Activated CD4-positive, alpha-beta T cell treated with anti-CD3 and anti-CD28 coated beads for 48 hours (primary cell): ENCODE results near the gene HDAC4.

Experiments used
- DNase-seq: peaks from one replicate; pipeline ENCODE4 v3.0.0-alpha.2; 2020

The HDAC4 gene

DNA sequence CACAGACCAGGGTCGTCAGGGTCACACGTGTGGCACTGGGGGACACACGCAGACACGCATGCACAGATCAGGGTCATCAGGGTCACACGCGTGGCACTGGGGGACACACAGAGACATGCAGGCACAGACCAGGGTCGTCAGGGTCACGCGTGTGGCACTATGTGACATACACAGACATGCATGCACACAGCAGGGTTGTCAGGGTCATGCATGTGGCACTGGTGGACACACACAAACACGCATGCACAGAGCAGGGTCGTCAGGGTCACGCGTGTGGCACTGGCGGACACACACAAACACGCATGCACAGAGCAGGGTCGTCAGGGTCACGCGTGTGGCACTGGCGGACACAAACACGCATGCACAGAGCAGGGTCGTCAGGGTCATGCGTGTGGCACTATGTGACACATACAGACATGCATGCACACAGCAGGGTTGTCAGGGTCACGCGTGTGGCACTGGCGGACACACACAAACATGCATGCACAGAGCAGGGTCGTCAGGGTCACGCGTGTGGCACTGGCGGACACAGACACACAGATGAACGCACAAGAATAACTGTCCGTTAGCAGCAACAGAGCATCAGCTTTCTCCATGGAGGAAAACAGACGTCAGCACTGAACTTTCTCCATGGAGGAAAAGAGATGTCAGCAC, 34.9 kb downstream of the HDAC4 start:
- no peak for DNase-seq

DNA sequence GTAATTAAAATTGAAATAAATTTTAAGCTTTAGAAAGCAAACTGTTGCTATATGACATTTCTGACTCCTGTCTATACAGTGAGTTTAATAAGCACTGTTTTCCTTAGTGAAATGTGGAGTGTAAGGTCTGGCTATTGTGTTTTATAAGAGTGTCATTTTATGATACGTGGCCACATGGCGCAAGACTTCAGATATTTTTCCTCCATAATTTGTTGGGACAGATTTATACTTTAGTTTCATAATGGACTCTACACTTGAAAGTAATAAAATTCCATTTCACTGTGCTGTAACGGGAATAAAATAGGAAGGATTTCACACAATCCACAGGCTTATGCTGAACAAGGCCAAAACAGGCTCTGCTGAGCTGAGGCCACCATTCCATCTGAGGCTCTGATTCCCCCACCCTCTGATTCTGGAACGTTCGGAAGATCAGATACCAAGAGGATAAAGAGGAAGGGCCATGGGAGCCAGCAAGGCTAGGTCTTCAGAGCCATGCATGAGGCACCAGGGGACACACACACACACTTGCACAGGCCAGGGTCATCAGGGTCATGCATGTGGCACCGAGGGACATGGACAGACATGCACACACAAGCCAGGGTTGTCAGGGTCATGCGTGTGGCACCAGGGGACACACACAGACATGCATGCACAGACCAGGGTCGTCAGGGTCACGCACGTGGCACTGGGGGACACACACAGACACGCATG, 35.6 kb downstream of the HDAC4 start:
- DNase-seq: no peak

DNA sequence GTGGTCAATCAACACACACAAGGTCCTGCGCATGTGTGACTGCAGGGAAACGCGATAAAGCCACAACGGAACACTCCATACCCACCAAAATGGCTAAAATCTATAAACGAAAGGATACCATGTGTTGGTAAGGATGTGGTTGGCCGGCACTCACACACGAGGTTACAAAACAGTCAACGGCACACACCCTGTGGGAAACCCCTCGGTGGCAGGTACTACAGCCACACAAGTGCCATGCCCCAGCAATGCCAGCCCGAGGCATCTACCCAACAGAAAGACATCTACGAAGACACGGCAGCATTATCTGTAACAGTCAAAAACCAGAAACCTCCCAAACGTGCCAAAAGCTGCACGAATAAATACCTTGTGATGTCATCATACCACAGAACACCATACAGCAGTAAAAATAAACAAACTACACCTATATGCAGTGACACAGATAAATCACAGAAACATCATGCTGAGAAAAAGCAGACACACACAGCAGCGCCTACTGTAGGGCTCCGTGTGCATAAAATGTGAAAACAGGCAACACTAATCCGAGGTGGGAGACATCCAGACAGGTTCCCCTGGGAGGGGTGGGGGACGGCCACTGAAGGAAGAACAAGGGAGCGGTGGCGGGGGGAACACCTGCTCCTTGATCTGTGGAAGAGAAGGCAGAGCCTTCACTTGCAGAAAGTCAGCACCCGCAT, 36.7 kb downstream of the HDAC4 start:
- no peak for DNase-seq

DNA sequence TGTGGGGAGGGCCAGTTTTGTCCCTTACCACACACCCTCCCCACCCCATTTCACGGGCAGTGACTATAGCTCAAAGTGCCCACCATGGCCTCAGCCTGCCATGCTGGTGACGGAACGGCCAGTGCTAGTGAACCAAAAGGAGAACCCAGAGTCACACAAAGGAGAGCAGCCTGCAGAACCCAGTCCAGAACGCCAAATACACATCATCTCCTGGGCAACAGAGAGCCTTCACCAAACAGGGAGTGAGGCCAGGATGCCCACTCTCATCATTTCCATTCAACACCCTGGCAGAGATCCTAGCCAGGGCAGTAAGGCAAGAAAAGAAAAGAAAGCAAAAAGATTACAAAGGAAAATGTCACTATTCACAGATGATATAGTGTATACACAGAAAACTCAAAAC, 38.3 kb downstream of the HDAC4 start:
- no peak for DNase-seq

DNA sequence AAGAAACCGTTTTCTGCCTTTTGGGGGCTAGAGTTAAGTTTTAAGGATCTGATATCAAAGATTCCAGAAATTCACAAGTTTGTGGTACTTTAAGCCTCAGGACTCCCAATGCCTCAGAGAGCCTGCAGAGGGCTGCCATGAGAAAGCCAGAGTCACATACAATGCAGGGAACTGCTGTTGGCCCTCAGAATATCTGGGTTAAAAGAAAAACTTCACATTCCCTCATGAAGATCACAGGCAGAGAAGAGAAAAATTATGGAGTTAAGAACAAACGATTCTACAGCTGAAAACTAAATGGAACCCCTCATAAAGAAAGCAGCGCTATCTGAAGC, 39.5 kb downstream of the HDAC4 start:
- DNase-seq: no peak

DNA sequence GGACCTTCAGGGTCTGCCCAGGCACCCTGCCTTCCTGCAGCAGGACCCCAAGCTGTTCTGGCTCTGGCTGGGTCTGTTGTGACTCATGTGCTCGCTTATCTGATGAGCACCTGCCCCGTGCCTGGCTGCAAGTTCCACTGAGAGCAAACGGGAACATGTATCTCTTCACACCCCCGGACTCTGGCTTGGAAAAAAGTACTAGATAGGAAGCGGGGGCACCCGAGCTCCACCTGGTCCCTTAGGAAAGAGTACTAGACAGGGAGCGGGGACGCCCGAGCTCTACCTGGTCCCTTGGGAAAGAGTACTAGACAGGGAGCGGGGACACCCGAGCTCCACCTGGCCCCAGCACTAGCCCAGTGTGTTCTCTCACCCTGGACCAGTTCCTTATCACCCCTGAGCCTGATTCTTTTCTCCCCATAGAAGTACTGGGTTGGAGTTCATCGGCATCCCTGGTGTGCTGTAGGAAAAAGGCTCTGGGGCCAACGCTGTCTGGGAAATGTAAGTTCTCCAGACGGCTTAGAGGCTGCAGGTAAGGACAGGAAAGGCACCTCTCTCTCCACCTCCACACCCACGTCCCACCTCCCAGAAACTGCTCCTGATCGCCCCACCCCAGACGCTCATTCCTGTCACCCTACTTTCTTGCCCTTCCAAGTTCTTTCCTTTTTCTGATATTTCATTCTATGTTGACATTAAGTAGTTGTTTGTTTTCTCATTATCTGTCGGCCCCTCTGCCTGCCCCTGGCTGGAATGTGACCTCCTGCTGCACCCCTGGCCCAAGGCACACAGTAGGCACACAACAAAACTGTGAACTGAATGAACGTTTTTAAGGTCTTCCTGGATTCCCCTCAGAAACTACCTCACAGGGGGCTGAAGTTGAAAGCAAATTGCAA, 40.2 kb downstream of the HDAC4 start:
- DNase-seq: no peak

DNA sequence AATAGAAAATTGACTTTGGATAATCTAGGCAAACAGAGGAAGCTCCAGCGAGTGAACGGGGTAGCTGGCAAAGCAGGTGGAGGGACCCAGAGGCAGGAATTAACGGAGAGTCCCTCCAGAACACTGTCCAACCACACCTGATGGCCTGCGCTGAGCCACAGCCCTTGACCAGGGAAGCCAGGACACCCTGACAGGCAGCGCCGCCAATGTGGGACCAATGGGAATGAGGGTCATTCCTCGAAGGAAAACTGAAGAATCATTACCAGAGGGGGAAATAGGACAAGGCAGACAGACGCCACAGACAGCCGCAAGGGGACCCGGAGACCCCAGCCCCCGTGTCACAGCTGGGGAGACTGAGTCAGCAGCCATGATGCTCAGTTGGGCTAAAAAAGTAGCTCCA, 40.8 kb downstream of the HDAC4 start:
- no peak for DNase-seq

DNA sequence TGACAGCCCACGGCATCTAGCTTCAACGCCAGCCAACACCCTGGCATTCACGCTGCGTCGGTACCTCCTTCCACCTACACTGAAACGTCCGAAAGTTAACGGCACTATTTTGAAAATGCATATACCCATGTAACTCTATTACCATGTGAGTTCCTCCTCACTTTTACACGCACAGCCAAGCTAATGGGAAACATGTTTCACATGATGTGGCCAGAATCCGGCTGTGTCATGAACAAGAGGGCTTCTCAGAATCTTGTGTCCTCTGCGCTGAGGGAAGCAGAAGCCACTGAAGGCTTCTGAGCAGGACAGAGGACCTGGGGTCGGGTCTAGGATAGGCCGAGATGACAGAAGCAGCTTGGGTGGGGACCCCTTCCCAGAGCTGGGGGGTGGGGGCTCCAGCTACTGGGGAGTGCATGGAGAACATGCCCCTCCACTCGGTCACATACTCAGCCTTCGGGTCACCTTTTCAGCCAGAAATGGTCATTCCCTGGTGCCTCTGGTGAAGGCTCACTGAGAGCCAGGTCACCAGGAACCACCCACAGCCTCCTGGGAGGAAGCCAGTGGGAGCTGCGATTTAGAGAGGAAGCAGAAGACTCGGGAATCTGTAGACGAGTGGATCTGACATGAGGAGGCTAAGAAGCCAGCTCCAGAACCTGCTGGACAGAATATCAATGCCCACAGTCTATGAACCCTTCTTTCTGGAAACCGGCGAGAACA, 41.5 kb downstream of the HDAC4 start:
- DNase-seq: no peak

DNA sequence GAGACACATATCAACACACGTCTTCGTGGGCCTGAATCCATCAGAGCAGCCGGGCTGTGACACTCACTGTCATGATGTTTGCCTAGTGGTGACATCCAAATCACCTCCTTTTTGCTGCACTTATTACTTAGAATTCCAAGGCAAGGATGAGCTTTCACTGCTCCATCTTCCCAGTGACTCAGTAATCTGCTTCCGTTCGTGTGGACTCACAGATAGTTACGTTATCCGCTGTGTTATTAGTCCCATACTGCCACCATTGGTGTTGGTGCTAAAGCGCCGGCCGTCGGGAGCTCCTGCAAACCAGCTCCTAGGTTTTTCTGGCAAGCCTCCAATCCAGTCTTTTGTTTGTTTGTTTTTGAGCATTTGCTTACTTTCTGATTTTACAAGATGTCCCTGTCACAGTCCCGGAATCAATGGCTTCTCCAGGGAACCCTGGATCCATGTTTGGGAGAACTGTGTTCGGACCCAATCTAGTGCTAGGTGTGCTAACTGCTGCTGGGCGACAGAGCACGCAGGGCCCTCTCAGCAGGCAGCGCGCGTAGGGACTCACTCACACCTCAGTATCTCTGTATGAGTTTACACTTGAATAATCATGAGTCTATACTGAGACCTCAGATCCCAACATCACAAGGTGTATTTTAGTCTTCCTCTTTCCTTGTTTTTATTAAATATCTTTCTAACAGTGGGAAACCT, 42.6 kb downstream of the HDAC4 start:
- DNase-seq: no peak

DNA sequence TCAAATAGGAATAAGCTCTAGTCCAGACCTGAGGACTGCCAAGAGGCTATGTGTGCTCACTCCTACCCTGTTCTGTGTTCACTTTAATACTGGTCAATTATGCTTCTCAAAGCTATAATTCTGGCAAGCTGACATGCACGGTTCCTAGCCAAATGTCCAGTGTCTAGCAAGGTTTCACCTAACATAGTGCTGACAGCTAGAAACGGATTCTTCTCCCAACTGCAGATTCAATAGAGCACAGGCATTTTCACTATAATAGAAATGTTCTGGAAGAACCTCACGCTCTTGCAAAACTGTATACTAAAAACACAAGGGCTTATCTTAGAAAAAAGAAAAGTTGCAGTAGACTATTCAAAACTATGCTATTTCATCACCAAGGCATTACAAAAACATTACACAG, 45.1 kb downstream of the HDAC4 start:
- DNase-seq: no peak

DNA sequence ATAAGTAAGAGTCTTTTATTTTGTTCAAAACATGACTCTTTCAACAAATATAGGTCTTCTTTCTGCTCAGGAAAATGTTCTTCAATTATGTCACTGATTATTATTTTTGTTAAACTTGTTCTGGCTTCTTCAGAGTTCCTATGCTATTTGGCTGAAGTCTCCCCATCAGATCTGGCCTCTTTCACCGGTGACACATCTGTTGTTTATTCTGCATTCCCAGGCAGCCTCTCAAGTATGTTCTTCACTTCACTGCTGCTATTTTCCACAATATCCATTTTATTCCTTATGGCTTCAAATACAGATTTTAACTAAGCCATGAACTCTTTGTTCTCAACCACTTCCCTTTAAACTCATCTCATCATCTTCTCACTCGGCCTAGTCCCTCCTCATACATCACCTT, 45.7 kb downstream of the HDAC4 start:
- DNase-seq: no peak

DNA sequence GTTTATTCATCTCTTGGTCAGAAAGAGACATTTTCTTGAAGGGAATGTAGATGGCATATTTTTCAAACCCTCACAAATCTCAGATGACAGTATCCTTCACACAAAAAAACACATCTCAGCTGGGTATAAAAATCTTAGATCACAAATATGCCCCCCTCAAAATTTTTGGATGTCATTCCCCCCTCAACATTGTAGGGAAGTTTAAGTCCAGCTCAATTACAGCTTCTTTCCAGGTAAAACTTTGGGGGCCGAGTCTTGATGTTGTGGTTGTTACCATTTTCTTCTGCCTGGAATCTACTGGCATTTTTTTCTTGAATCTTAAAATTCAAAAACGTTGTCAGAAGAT, 46.1 kb downstream of the HDAC4 start:
- no peak for DNase-seq

DNA sequence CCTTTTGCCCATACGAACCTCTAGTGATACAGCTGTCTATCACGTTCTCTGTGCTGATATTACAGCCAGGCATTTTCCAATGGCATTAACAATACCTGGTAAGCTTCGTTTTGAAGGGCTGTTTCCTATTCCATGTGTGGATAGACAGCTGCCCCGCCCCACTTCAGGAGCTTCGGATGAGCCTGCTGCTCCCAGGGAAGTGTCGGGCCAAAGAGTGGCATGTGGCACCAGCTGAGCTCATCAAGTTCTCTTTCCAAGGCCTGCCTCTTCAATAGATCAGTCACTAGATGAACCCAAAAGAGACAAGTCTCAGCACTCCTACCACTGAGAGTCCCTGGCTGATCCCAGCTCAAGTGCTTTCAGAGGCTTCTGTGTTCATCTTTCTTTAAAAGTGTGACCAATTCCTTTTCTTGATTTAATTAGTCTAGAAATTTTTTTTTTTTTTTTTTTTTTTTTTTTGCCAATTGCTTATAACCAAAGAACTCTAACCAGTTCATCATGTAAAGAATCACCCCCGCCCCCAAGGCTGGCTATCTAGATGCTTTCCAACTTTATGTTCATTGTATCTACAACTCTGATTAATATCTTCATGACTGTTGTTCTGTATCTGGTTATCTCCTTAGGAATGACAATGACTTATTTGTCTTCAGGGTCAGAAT, 46.6 kb downstream of the HDAC4 start:
- no peak for DNase-seq

DNA sequence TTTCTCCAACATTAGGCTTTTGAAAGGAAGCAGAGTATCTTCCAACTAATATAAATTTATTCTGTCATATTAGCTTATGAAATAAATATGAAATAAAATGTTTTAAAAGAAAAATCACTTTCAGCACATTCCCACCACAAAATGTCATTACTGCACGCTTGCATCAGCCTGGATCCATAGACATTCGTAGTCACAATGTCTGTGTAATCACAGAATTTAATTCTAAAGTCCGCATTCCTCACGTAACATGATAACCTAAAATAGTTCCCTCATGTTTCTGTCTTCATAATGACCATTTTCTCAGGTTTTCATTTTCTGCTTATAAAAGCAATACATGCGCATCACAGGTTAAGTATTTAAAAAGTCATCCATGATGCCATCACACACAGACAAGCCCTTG, 47.1 kb downstream of the HDAC4 start:
- no peak for DNase-seq

DNA sequence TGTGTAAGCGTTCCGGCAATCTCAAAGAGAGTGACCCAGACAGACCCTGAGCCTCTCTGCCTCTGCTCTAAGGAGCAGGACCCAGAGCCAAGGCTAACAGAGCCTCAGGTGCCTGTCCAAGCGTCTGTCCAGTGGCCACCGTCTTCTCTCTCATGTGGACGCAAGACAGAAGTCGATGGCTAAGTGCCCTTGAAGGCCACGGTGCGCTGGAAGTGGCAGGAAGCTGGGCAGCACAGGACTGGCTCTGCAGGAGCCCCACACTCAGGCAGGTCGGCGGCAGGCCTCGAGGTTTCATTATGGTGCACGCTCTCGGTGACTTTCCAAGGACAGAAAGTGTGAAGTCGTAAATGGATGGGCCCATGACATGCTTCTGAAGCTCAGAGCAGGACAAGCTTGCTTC, 49.1 kb downstream of the HDAC4 start:
- DNase-seq: no peak

DNA sequence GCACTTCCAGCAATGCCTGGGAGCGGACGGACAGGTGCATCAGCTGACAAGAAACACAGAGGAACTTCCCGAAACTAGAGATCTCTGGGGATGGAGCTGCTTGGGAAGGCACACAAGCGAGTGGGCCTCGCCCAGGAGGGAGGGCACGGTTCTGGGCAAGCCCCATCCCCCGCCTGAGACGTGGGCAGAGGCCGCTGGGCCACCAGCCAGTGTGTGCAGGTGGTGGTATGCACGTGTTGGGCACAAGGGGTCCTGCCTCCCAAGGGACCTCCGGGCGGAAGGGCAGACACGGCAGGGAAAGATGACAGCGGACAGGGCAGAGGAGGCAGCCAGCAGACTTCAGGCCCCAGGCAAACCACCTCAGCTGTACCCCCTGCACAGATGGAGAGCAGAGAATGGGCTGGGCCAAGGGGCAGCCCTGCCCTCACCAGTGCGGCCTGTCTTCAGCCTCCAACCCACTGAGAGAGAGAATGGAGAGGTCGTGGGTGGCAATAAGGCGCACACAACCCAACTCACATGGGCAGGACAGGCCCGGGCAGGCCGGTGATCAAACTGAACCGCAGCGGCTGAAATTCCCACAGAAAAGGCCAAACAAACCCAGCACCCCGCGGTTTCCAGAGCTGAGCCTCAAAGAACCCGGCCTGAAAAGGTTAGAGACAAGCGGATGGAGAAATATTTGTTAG, 51.2 kb downstream of the HDAC4 start:
- no peak for DNase-seq

DNA sequence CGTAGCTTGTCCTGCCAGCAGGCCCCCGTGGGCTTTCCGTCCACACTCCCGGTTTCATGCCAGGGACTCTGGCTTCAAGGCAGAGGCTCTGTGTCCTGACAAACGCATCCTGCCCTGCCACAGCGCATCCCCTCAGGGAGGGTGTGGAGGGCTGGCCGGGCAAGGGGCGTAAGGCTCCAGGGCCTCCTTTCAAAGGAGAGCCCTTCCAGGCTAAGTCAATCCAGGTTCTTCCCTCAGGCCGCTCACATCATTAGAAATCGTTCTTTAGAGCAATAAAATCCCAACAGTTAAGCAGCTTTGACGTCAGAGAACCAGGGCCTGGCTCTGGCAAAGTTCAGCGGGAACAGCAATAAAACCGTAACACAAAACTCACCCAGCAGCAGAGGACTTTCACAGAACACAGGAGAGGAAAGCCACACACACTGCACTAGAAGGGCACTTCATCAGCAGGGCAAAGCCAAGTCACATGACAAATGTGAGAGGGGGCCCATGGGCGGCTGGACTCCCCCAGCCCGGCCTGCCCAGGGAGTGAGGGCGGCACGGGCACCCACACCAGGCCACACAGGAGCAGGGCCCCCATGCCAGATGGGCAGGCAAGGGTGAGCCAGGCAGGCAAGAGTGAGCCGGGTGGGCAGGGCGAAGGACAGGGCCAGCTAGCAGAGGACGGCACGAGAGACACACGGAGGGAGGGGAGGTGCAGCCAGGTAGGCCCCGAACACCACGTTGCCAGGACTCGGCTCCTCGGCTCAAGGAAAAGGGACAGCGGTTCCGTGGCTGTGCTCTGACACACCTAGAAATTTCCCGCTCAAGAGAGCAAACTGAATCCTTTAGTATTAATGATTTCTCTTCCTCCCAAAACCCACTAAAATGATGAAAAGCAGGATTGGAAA, 52.0 kb downstream of the HDAC4 start:
- DNase-seq: no peak

DNA sequence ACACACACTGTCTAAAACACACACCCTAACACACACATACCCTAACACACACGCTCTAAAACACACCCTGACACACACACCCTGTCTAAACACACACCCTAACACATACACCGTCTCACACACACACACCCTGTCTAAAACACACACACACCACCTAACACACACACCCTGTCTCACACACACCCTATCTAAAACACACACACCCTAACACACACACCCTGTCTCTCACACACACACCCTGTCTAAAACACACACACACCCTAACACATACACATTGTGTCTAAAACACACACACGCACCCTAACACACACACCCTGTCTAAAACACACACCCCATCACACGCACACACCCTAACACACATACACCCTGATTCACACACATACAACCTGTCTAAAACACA, 54.1 kb downstream of the HDAC4 start:
- DNase-seq: no peak

DNA sequence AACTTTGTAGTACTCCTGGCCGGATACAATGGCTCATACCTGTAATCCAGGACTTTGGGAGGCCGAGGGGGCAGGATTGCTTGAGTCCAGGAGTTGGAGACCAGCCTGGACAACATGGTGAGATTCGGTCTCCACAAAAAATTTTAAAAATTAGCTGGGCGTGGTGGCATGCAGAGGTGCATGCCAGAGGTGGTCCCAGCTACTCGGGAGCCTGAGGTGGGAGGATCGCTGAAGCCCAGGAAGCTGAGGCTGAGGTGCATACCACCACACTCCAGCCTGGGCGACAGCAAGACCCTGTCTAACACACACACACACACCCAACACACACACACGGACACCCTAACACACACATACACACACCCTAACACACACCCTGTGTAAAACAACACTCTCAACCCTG, 55.6 kb downstream of the HDAC4 start:
- no peak for DNase-seq

DNA sequence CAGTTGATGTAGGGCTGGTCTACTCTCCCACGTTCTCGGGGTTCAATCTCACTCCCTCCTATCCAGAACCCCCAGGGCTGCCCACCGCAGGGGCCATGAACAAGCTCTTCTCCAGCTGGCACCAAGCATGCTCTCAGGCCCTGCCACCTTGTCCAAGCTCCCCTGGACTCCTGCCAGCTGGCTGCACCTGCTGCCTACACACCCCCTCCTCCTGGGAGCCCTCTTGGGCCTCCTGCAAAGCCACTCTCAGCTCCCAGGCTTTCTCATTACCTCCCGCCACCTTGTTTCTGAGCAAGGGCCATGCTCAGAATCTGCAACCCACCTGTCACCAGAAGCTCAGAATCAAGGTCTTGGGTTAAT, 56.0 kb downstream of the HDAC4 start:
- DNase-seq: no peak
